H9 (cell line): ENCODE measurements around the gene TBC1D24. TPM values are rescaled to one million over a fixed set of nuclear protein-coding genes. Genes with fewer than 3 reads are reported as not detected.
"Not testable (repeated sequence)": the region's sequence is repeated elsewhere in the genome, so short reads cannot be mapped to it uniquely, and the experiment has no call there.

Source experiments
- DNase-seq: peaks from one replicate; pipeline ENCODE4 v3.0.0-alpha.2; 2017
- H2AFZ ChIP-seq: one replicate; pipeline ENCODE4 v1.6.1; 2013; ENCODE audit warnings: mild to moderate bottlenecking, low read length, control low read depth, moderate library complexity
- H2AK5ac ChIP-seq: 2 replicates; pipeline ENCODE4 v1.6.1; 2013; ENCODE audit warnings: low read length, control low read depth, mixed read lengths; ENCODE audit not compliant: insufficient read length
- H2BK120ac ChIP-seq: one replicate; pipeline ENCODE4 v1.6.1; 2013; ENCODE audit warnings: low read depth, mild to moderate bottlenecking, low read length, control low read depth, inconsistent platforms; ENCODE audit not compliant: poor library complexity, severe bottlenecking
- H2BK12ac ChIP-seq: 2 replicates; pipeline ENCODE4 v1.6.1; 2013; ENCODE audit warnings: low read length, control low read depth, mixed read lengths, low read depth; ENCODE audit not compliant: insufficient read length
- H2BK15ac ChIP-seq: 2 replicates; pipeline ENCODE4 v1.6.1; 2013; ENCODE audit warnings: low read depth, low read length, control low read depth
- H2BK20ac ChIP-seq: one replicate; pipeline ENCODE4 v1.6.1; 2013; ENCODE audit warnings: low read depth, mild to moderate bottlenecking, low read length, control low read depth, inconsistent platforms; ENCODE audit not compliant: poor library complexity, severe bottlenecking
- H2BK5ac ChIP-seq: 2 replicates; pipeline ENCODE4 v1.6.1; 2013; ENCODE audit warnings: low read length, control low read depth, mixed read lengths; ENCODE audit not compliant: insufficient read length
- H3K14ac ChIP-seq: 2 replicates; pipeline ENCODE4 v1.6.1; 2013; ENCODE audit warnings: low read length, control low read depth; ENCODE audit not compliant: insufficient read depth
- H3K18ac ChIP-seq: 2 replicates; pipeline ENCODE4 v1.6.1; 2013; ENCODE audit warnings: low read depth, mild to moderate bottlenecking, mixed read lengths, low read length, control low read depth; ENCODE audit not compliant: insufficient read length
- H3K23ac ChIP-seq: 2 replicates; pipeline ENCODE4 v1.6.1; 2013; ENCODE audit warnings: low read length, control low read depth, mixed read lengths, low read depth; ENCODE audit not compliant: insufficient read length
- H3K23me2 ChIP-seq: 2 replicates; pipeline ENCODE4 v1.6.1; 2013; ENCODE audit warnings: low read depth, mild to moderate bottlenecking, mixed read lengths, low read length, control low read depth; ENCODE audit not compliant: insufficient read length, poor library complexity, severe bottlenecking
- H3K27ac ChIP-seq: 2 replicates; pipeline ENCODE4 v1.5.1; 2013; ENCODE audit warnings: low read length, control low read depth, mixed read lengths, low read depth; ENCODE audit not compliant: insufficient read length
- H3K27me3 ChIP-seq: 2 replicates; pipeline ENCODE4 v1.6.1; 2013; ENCODE audit warnings: low read length, control low read depth, inconsistent platforms; ENCODE audit not compliant: insufficient read depth
- H3K4ac ChIP-seq: 2 replicates; pipeline ENCODE4 v1.6.1; 2013; ENCODE audit warnings: low read depth, mild to moderate bottlenecking, control low read depth, inconsistent platforms, low read length, moderate library complexity
- H3K4me1 ChIP-seq: 2 replicates; pipeline ENCODE4 v1.6.1; 2013; ENCODE audit warnings: low read length, control low read depth, inconsistent platforms; ENCODE audit not compliant: insufficient read depth
- H3K4me2 ChIP-seq: 2 replicates; pipeline ENCODE4 v1.6.1; 2013; ENCODE audit warnings: low read length, control low read depth, mixed read lengths; ENCODE audit not compliant: insufficient read length, insufficient read depth
- H3K56ac ChIP-seq: 2 replicates; pipeline ENCODE4 v1.6.1; 2013; ENCODE audit warnings: low read depth, mild to moderate bottlenecking, mixed read lengths, low read length, control low read depth; ENCODE audit not compliant: insufficient read length
- H3K79me1 ChIP-seq: 2 replicates; pipeline ENCODE4 v1.6.1; 2013; ENCODE audit warnings: low read depth, mild to moderate bottlenecking, moderate library complexity, low read length, control low read depth, inconsistent platforms; ENCODE audit not compliant: insufficient read depth, poor library complexity, severe bottlenecking
- H3K79me2 ChIP-seq: 2 replicates; pipeline ENCODE4 v1.6.1; 2013; ENCODE audit warnings: low read length, control low read depth, inconsistent platforms; ENCODE audit not compliant: insufficient read depth
- H3K9ac ChIP-seq: 2 replicates; pipeline ENCODE4 v1.6.1; 2013; ENCODE audit warnings: low read length, control low read depth, mixed read lengths; ENCODE audit not compliant: insufficient read length; ENCODE audit errors: extremely low read depth
- H3K9me3 ChIP-seq: one replicate; pipeline ENCODE4 v1.6.1; 2013; ENCODE audit warnings: low read depth, low read length, inconsistent platforms; ENCODE audit not compliant: control insufficient read depth
- H3T11ph ChIP-seq: one replicate; pipeline ENCODE4 v1.6.1; 2013; ENCODE audit warnings: mild to moderate bottlenecking, low read length, control low read depth, inconsistent platforms
- H4K20me1 ChIP-seq: one replicate; pipeline ENCODE4 v1.6.1; 2013; ENCODE audit not compliant: control insufficient read depth, insufficient read length, insufficient read depth
- H4K5ac ChIP-seq: 2 replicates; pipeline ENCODE4 v1.6.1; 2013; ENCODE audit warnings: low read depth, mild to moderate bottlenecking, mixed read lengths, low read length, control low read depth; ENCODE audit not compliant: insufficient read length
- H4K8ac ChIP-seq: replicated peaks from 2 replicates; pipeline ENCODE4 v1.6.1; 2013; ENCODE audit warnings: low read length, control low read depth, mixed read lengths, low read depth; ENCODE audit not compliant: insufficient read length
- H4K91ac ChIP-seq: 2 replicates; pipeline ENCODE4 v1.6.1; 2013; ENCODE audit warnings: low read depth, mild to moderate bottlenecking, moderate library complexity, mixed read lengths, low read length, control low read depth; ENCODE audit not compliant: insufficient read length
- H3K27ac Mint-ChIP-seq, 3 experiments: 2 replicates in 2 of 3; 3 replicates in 1 of 3; pipeline ENCODE4 v1.8.0; 2020 to 2021; ENCODE audit warnings: mixed read lengths in 3 of 3, mild to moderate bottlenecking in 1 of 3, moderate library complexity in 1 of 3
- H3K27me3 Mint-ChIP-seq: 2 replicates; pipeline ENCODE4 v1.8.0; 2021; ENCODE audit warnings: low read depth, mild to moderate bottlenecking, moderate library complexity, mixed read lengths
- H3K36me3 Mint-ChIP-seq, 3 experiments: 2 replicates in 2 of 3; 3 replicates in 1 of 3; pipeline ENCODE4 v1.8.0; 2020 to 2021; ENCODE audit warnings: low read depth in 3 of 3, mixed read lengths in 3 of 3; ENCODE audit not compliant: insufficient read depth in 1 of 3
- H3K4me1 Mint-ChIP-seq, 2 experiments: 2 replicates each; pipeline ENCODE4 v1.8.0; 2020; ENCODE audit warnings: mixed read lengths in 2 of 2
- H3K4me3 Mint-ChIP-seq, 2 experiments: 2 replicates in 1 of 2; 3 replicates in 1 of 2; pipeline ENCODE4 v1.8.0; 2020 to 2021; ENCODE audit warnings: mild to moderate bottlenecking in 2 of 2, mixed read lengths in 2 of 2, moderate library complexity in 1 of 2
- H3K9me3 Mint-ChIP-seq, 2 experiments: 2 replicates in 1 of 2; 3 replicates in 1 of 2; pipeline ENCODE4 v1.8.0; 2020; ENCODE audit warnings: mild to moderate bottlenecking in 2 of 2, mixed read lengths in 2 of 2, moderate library complexity in 1 of 2
- WGBS: extraction: QIAGEN DNeasy Blood & Tissue Kit; methylation state at CpG from one replicate; pipeline ENCODE4 v1.1.7; 2013; ENCODE audit warnings: missing lambda C conversion rate, low lambda C conversion rate, mixed read lengths; ENCODE audit not compliant: insufficient read length; ENCODE audit errors: extremely low coverage; 5-methylcytosine and 5-hydroxymethylcytosine counted together
- total RNA-seq: library from RNA; stranded (reverse); gene quantifications from 2 replicates; pipeline ENCODE4 v1.2.1, GENCODE V29; 2021
- TF ChIP-seq, protein P1 (sequence below): fragments of 200-600 bp; sonication (generic); conservative IDR thresholded peaks from 3 replicates; pipeline ENCODE4 v1.8.0; 2021; ENCODE audit warnings: antibody characterized with exemption, mild to moderate bottlenecking

TBC1D24 gene
- total RNA-seq, 1 experiment from 2014 or later: 19.0 TPM

DNA sequence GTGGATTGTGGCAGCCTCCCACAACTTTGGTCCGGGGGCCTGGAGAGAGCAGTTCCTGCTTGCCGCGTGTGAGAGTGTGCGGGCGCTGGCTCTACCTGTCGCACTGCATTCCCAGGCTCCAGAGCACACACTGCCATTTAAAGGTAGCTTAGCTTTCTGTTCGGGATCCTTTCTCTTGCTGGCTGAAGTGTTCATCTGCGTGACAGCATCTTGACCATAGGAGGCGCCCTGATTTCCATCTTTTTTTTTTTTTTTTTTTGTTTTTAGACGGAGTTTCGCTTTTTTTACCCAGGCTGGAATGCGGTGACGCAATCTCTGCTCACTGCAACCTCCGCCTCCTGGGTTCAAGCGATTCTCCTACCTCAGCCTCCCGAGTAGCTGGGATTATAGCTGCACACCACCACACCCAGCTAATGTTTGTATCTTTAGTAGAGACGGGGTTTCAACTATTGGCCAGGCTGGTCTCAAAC is 76.5 kb downstream of the TBC1D24 start:
- H3K9me3 ChIP-seq, H3K23ac ChIP-seq, H3K79me1 ChIP-seq, H3K23me2 ChIP-seq, H4K91ac ChIP-seq, H2AFZ ChIP-seq, H4K8ac ChIP-seq, H2AK5ac ChIP-seq, H2BK20ac ChIP-seq, H3K36me3 Mint-ChIP-seq, H3K27me3 ChIP-seq, H4K5ac ChIP-seq, H3K4me3 Mint-ChIP-seq, H3K27ac ChIP-seq, H3K9ac ChIP-seq, H3K27me3 Mint-ChIP-seq, H2BK12ac ChIP-seq, H3K4ac ChIP-seq, H3K18ac ChIP-seq, H3K4me1 Mint-ChIP-seq, H2BK15ac ChIP-seq, H3K4me2 ChIP-seq, H3T11ph ChIP-seq, H3K14ac ChIP-seq, H3K4me1 ChIP-seq, H4K20me1 ChIP-seq, H3K56ac ChIP-seq, H3K9me3 Mint-ChIP-seq, H2BK5ac ChIP-seq, H2BK120ac ChIP-seq, H3K79me2 ChIP-seq: not testable (repeated sequence)
- peak; percentile 62 for DNase-seq
- no CpG with 5 or more reads among the region's 17 CpGs for WGBS
- TF ChIP-seq, protein P1, sequence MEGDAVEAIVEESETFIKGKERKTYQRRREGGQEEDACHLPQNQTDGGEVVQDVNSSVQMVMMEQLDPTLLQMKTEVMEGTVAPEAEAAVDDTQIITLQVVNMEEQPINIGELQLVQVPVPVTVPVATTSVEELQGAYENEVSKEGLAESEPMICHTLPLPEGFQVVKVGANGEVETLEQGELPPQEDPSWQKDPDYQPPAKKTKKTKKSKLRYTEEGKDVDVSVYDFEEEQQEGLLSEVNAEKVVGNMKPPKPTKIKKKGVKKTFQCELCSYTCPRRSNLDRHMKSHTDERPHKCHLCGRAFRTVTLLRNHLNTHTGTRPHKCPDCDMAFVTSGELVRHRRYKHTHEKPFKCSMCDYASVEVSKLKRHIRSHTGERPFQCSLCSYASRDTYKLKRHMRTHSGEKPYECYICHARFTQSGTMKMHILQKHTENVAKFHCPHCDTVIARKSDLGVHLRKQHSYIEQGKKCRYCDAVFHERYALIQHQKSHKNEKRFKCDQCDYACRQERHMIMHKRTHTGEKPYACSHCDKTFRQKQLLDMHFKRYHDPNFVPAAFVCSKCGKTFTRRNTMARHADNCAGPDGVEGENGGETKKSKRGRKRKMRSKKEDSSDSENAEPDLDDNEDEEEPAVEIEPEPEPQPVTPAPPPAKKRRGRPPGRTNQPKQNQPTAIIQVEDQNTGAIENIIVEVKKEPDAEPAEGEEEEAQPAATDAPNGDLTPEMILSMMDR: peak; percentile 59
- H3K27ac Mint-ChIP-seq: peak overlapping the region; percentile 31 to 86 (median 61); a peak in 3 of 7 replicates

DNA sequence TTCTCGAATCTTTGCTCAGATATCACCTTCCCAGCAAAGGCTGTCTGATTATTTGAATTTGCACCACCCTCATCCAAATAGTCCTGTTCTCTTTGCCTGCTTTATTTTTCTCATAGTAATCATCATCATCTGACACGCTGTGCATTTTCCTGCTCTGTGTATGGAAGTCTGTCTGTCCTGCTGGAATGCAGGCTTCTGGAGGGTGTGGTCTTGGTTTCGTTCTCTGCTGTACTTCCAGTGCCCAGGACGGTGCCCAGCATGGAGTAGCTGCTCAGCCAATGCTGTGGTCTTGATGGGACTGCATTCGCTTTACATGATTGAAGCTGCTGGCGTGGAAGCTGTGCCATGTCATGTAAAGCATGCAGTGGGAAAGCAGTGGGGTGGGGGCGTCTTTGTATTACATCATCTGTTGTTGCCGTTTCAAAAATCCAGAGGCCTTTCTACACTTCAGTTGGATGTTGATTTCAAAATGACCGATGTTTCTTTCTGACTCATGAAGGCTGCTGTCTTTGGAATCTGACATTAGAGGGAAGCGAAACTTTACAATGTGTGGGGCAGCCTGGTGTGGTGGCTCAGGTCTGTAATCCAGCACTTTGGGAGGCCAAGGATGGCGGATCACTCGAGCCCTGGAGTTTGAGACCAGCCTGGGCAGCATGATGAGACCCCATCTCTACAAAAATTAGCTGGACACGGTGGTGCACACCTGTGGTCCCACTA is 79.9 kb downstream of the TBC1D24 start:
- H3K9me3 Mint-ChIP-seq, H3K27me3 ChIP-seq, H3K56ac ChIP-seq, H3K4me3 Mint-ChIP-seq, H3K4me1 ChIP-seq, H3K23ac ChIP-seq, H2BK12ac ChIP-seq, DNase-seq, H3K27ac Mint-ChIP-seq, H3T11ph ChIP-seq, H3K14ac ChIP-seq, H4K5ac ChIP-seq, H2BK120ac ChIP-seq, H3K9ac ChIP-seq, H4K8ac ChIP-seq, H3K4me2 ChIP-seq, H4K20me1 ChIP-seq, H3K79me1 ChIP-seq, H2AFZ ChIP-seq, H2BK20ac ChIP-seq, H3K27me3 Mint-ChIP-seq, H3K4me1 Mint-ChIP-seq, H3K18ac ChIP-seq, H2BK15ac ChIP-seq, H4K91ac ChIP-seq, H3K23me2 ChIP-seq, H3K79me2 ChIP-seq, H3K27ac ChIP-seq, H3K4ac ChIP-seq, H2BK5ac ChIP-seq, H3K36me3 Mint-ChIP-seq, H3K9me3 ChIP-seq, H2AK5ac ChIP-seq: not testable (repeated sequence)
- no CpG with 5 or more reads among the region's 13 CpGs for WGBS
